ENCODE measurements around the gene PRR18.

PRR18 gene

DNA sequence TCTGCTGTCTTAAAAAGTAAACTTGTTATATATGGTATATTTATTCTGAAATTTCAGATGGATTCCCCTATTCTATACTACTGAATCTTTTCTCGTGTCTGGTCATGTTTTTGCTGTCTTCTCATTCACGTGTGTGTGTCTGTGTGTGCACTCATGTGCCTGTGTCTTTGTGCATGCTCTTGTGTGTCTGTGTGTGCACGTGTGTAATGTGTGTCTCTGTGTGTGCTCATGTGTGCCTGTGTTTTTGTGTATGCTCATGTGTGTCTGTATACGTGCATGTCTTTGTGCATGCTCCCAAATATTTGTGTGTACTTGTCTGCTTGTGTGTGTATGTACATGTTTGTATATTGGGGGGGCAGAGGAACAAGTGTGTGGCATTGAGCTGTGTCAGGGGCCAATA lies 34.0 kb downstream of the PRR18 start:
- DNase-seq: no peak

DNA sequence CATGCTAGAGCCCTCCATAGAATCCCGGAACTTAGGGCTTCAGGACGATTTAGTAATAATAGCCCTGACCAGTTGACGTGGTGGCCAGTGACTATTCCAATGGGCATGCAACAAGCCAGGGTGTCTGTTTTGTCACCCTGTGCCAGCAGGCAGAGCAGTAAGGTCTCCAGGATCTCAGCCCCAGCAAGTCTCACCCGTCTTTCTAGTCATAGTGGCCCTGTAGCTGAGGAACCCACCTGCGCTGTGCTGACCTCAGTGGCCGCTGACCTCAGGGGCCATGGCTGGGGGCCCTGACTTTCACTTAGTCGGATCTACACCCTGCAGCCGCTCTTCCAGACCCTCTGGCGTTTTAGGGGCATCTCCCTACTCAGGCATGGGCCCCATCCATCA lies 36.8 kb downstream of the PRR18 start:
- DNase-seq: no peak

DNA sequence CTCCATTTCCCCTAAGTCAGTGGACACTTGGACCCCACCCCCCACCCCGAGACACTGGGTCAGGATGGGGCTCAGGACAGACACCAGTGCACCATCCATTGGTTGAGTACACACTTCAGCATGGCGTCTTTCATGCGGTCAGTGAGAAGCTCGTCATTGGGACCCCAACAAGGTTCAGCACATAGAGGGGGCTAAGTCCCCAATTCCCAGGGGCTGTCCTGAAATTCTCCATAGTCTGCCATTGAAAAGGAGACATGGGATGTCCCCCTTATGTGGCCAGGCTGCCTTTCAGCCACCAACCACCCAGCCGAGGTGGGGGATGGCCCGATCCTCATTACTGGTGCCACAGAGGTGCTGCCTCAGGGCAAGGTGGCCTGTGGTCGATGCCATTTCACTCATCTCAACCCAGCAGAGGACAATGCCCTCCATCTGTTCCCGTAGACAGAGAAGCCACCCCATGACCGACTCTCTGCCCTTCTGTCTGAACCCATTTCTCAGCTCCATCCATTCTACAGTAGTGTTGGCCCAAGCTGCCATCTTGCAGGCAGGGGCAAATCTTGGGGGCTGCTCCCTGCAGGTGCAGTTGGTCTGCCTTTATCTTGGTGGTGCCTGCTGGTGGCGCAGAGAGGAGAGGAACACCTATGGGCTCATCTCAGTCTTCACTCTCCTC lies 37.4 kb downstream of the PRR18 start:
- no peak for DNase-seq

DNA sequence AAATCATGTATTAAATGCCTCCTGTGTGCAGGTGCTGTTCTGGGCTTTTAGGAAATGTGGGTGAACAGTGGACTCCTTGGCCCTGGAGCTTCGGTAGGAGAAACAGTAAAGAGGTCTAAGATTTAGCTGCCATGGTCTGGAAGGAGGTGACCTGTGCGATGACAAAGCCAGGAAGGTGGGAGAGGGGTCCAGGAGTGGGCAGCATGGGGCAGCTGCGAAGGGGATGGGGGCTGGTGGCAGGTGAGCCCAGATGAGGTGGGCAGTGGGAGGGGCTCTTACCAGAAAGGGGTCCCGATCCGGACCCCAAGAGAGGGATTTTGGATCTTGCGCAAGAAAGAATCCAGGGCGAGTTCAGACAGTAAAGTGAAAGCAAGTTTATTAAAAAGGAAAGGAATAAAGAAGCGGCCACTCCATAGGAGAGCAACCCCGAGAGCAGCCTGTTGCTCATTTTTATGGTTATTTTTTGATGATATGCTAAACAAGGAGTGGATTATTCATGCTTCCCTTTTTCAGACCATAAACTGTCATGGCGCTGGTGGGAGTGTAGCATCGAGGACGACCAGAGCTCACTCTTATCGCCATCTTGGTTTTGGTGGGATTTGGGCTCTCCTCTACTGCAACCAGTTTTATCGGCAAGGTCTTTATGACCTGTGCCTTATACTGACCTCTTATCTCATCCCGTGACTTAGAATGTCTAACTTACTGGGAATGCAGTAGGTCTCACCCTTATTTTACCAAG lies 38.7 kb downstream of the PRR18 start:
- no peak for DNase-seq

DNA sequence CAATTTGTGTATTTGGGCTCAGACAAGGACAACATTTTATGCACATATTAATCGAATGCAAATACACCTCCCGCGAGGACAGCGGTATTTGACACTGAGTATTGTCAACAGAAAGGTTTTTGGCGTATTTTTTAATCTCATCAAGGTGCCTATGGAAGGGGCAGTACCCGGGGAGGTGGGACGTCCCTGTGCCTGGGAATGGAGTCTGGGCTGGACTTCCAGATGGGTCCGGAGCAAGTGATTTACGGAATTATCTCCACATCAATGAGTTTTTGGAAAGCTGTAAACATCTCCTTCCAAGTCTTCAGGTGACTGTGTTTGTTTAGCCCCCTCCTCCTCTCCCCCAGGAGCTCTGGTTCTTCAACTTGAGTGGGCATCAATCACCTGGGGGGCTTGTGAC lies 39.8 kb downstream of the PRR18 start:
- no peak for DNase-seq

DNA sequence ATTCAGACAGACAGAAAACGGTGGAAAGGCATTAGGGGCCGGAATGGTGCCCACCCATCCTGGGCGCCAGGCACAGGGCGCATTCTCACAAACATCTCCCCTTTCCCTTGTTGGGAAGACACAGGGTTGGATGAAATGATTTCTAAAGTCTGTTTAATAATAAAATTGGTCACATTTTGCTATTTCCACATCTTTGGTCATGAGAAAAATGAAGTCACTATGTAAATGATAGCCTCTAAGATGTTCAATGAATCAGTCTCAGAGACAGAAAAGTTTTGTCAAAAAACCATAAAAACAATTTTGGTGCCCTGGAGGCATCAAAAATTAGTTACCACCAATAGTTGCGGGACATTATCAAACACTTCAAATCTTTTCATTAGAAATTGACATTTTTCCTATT lies 40.7 kb downstream of the PRR18 start:
- no peak for DNase-seq

DNA sequence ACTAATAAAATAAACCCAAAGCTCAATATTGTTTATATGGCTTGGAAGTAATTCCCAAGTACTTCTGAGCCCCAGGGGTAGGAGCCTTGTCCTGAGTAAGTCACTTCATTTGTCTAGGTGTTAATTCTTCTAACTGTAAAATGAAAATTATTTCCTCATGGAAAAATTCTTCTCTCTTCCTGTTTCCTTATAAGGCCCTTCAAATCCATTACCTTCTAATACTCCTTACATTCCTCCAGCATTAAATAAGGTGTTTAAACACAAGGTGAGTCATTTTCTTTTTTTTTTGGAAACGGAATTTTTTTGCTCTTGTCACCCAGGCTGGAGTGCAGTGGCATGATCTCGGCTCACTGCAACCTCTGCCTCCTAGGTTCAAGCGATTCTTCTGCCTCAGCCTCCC lies 41.9 kb downstream of the PRR18 start:
- no peak for DNase-seq

DNA sequence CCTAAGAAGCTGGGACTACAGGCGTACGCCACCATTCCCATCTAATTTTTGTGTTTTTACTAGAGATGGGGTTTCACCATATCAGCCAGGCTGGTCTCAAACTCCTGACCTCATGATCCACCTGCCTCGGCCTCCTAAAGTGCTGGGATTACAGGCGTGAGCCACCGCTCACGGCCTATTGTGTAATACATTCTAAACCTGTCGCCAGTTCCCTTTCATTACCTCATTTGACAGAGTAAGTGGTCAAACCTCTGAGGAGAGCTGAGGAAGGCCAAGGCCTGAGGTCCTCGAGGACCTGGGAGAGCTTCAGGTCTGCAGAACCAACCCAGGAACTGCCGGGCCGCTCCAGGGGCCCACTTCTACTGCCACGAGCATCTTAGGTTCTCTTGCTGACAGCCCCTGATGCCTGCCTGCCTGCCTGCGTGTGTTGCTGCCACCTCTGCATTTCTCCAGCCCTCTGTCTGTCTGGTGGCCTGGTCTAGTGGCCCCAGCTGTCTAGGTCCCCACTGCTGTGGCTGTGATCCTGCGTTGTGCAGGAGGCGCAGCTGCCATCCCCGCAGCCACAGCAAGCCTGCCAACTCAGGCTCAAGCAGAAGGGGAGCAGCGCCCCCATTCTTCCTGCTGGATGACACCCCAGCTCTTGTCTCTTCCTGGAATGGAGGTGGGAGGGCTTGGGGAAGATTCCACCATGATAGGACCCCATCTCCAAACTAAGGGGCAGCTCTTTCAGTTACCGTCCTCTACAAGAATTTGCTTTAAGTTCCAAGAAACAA lies 45.3 kb downstream of the PRR18 start:
- no peak for DNase-seq

DNA sequence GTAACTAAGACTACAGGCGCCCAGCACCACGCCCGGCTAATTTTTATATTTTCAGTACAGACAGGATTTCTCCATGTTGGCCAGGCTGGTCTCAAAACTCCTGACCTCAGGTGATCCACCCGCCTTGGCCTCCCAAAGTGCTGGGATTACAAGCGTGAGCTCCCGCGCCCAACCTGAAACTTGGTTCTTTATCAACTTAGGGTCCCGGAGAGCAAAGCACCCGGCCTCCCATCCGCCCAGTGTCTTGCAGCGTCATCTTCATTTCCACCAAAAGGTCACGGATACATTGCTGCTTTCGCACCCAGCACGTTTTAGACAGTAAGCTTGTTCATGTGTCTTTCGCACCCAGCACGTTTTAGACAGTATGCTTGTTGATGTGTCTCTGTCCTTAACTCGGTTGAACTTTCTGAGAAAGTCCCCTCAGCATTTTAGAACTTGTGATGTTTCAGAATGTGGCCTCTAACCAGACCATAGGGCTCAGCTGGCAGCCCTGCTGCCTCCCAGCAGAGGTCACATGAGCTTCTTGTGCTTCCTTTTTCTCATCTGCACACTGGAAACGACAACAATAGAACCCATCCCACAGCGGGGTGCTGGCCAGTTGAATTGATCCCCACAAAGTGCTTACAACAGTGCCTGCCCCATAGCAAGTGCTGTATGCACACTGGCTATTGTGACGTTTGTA lies 48.8 kb downstream of the PRR18 start:
- no peak for DNase-seq

DNA sequence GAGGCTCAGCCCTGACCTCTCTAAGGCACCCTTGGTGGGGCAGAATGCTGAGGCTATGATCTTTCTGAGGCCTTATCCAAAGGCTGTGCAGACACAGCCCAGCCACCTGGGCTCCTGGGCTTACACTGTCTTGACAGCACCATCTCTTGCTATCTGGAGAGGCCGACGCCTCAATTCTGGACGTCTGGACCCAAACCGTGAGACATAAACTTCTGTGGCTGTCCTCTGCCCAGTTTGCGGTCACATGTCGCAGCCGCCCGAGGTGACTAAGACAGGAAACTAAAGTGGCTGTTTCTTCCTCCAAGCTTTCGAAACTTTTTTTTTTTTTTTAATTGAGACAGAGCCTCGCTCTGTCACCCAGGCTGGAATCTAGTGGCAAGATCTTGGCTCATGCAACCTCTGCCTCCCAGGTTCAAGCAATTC lies 49.3 kb downstream of the PRR18 start:
- peak; percentile 24 for DNase-seq

DNA sequence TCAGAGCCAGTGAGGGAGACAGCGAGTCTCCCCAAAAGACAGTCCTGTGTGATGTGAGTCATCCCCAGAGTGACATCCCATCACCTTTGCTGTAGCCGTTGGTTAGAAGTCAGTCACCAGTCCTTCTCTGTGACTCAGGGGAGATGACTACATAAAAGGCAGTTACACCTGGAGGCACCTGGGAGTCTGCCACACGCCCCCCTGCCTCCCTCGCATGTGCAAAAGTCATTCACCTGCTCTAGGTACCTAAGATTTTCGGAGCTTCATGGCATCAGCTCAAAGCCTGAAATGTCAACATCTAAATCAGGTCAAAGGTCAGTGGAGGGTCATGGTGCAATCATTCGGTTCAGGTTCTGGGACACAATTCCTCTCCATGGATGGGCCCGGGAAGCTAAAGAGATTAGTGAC lies 50.3 kb downstream of the PRR18 start:
- DNase-seq: peak; percentile 29
